H1 (cell line): ENCODE measurements around the gene FH. TPM values are rescaled to one million over a fixed set of nuclear protein-coding genes. Genes with fewer than 3 reads are reported as not detected.
A peak's percentile ranks its signal among the peaks of the same experiment; 100 is the strongest.

Experiments used
- CTCF ChIA-PET: fragments of 300-600 bp; sonication (Branson Sonifier 250); formaldehyde crosslinking; loops from one replicate; lab custom pipeline; 2021; ENCODE audit not compliant: partially characterized antibody; lab: Charles Lee
- POLR2A ChIA-PET: fragments of 300-600 bp; sonication (Branson Sonifier 250); formaldehyde crosslinking; loops from one replicate; lab custom pipeline; 2021; ENCODE audit warnings: inconsistent platforms; ENCODE audit not compliant: partially characterized antibody; lab: Charles Lee
- DNase-seq, 2 experiments: peaks; one replicate each; pipeline versions ENCODE4 v3.0.0 to v3.0.0-alpha.2; 2010 to 2022; ENCODE audit warnings: low spot score in 2 of 2, low read depth in 1 of 2, mixed read lengths in 1 of 2
- FAIRE-seq: peaks from 2 replicates; lab custom pipeline; 2011; peaks lifted over from hg19 to GRCh38; lab: Jason Lieb, UNC
- H2AFZ ChIP-seq: 2 replicates; pipeline ENCODE4 v1.8.1; 2012; ENCODE audit warnings: low read length, inconsistent platforms
- H2AK5ac ChIP-seq: 2 replicates; pipeline ENCODE4 v1.6.1; 2013; ENCODE audit warnings: low read depth, low read length
- H2BK120ac ChIP-seq: replicated peaks from 2 replicates; pipeline ENCODE3; 2013; ENCODE audit warnings: low read depth, low read length, inconsistent platforms
- H2BK12ac ChIP-seq: 2 replicates; pipeline ENCODE4 v1.6.1; 2013; ENCODE audit warnings: low read depth, low read length
- H2BK15ac ChIP-seq: 2 replicates; pipeline ENCODE4 v1.6.1; 2013; ENCODE audit warnings: low read length
- H2BK20ac ChIP-seq: 2 replicates; pipeline ENCODE4 v1.6.1; 2013; ENCODE audit warnings: low read length
- H2BK5ac ChIP-seq: 2 replicates; pipeline ENCODE4 v1.6.1; 2013; ENCODE audit warnings: low read depth, low read length
- H3K14ac ChIP-seq: 2 replicates; pipeline ENCODE4 v1.6.1; 2013; ENCODE audit warnings: inconsistent platforms; ENCODE audit not compliant: insufficient read length
- H3K18ac ChIP-seq: 2 replicates; pipeline ENCODE4 v1.6.1; 2013; ENCODE audit warnings: low read length; ENCODE audit errors: extremely low read depth
- H3K23ac ChIP-seq: 2 replicates; pipeline ENCODE4 v1.6.1; 2013; ENCODE audit warnings: inconsistent platforms; ENCODE audit not compliant: insufficient read length
- H3K23me2 ChIP-seq: 2 replicates; pipeline ENCODE4 v1.6.1; 2013; ENCODE audit warnings: low read depth, low read length
- H3K27ac ChIP-seq: 2 replicates; pipeline ENCODE4 v1.6.1; 2011; ENCODE audit warnings: low read depth, low read length, inconsistent platforms
- H3K27me3 ChIP-seq, 4 experiments: replicated peaks in 1 of 4; 1 replicate in 1 of 4; 2 replicates in 3 of 4; pipeline versions ENCODE4 v1.6.1 to v1.8.1; 2011 to 2013; ENCODE audit warnings: low read length in 3 of 4, mild to moderate bottlenecking in 3 of 4, inconsistent platforms in 2 of 4, mixed read lengths in 2 of 4, moderate library complexity in 1 of 4; ENCODE audit not compliant: control insufficient read depth in 3 of 4, insufficient read depth in 3 of 4; ENCODE audit errors: extremely low read depth in 1 of 4
- H3K36me3 ChIP-seq, 4 experiments: 2 replicates each; pipeline versions ENCODE4 v1.6.1 to v1.8.1; 2011 to 2013; ENCODE audit warnings: mild to moderate bottlenecking in 4 of 4, low read length in 3 of 4, moderate library complexity in 2 of 4, control low read depth in 1 of 4, inconsistent platforms in 1 of 4; ENCODE audit not compliant: insufficient read depth in 4 of 4, control insufficient read depth in 2 of 4
- H3K4ac ChIP-seq: replicated peaks from 2 replicates; pipeline ENCODE3; 2013; ENCODE audit warnings: low read length, low read depth, mixed read lengths, inconsistent platforms; ENCODE audit not compliant: insufficient read length
- H3K4me1 ChIP-seq, 4 experiments: replicated peaks in 1 of 4; 1 replicate in 1 of 4; 2 replicates in 3 of 4; pipeline versions ENCODE4 v1.6.1 to v1.8.1; 2011 to 2013; ENCODE audit warnings: low read length in 3 of 4, inconsistent platforms in 2 of 4, mixed read lengths in 1 of 4; ENCODE audit not compliant: insufficient read depth in 4 of 4, control insufficient read depth in 3 of 4
- H3K4me2 ChIP-seq, 2 experiments: 2 replicates each; pipeline versions ENCODE4 v1.6.1 to v1.8.1; 2011 to 2013; ENCODE audit warnings: low read depth in 2 of 2, low read length in 2 of 2, control low read depth in 1 of 2, inconsistent platforms in 1 of 2, mild to moderate bottlenecking in 1 of 2; ENCODE audit not compliant: insufficient read depth in 1 of 2
- H3K4me3 ChIP-seq, 4 experiments: fragments of 200-600, 300-600 bp in 1 of 4; sonication (generic), shearing (Covaris generic), sonication (Bioruptor Twin) in 1 of 4; 2 replicates each; pipeline versions ENCODE4 v1.5.1 to v1.8.1; 2011 to 2016; ENCODE audit warnings: low read length in 4 of 4, low read depth in 3 of 4, control low read depth in 2 of 4, inconsistent platforms in 2 of 4, mild to moderate bottlenecking in 2 of 4, mixed read lengths in 1 of 4, moderate library complexity in 1 of 4; ENCODE audit not compliant: insufficient read depth in 2 of 4; ENCODE audit errors: extremely low read depth in 1 of 4
- H3K56ac ChIP-seq: replicated peaks from 2 replicates; pipeline ENCODE3; 2013; ENCODE audit warnings: low read depth, mild to moderate bottlenecking, mixed read lengths, low read length, inconsistent platforms; ENCODE audit not compliant: insufficient read length
- H3K79me1 ChIP-seq: 2 replicates; pipeline ENCODE4 v1.6.1; 2013; ENCODE audit warnings: low read depth, low read length, control low read depth
- H3K79me2 ChIP-seq, 2 experiments: 2 replicates each; pipeline versions ENCODE4 v1.6.1 to v1.8.1; 2012 to 2013; ENCODE audit warnings: low read length in 2 of 2, mild to moderate bottlenecking in 2 of 2, inconsistent platforms in 1 of 2; ENCODE audit not compliant: insufficient read depth in 2 of 2, control insufficient read depth in 1 of 2
- H3K9ac ChIP-seq, 4 experiments: replicated peaks in 1 of 4; 1 replicate in 1 of 4; 2 replicates in 3 of 4; pipeline versions ENCODE4 v1.6.1 to v1.8.1; 2011 to 2013; ENCODE audit warnings: low read depth in 3 of 4, low read length in 3 of 4, control low read depth in 2 of 4, mild to moderate bottlenecking in 2 of 4, moderate library complexity in 2 of 4, inconsistent platforms in 1 of 4; ENCODE audit errors: extremely low read depth in 1 of 4
- H3K9me3 ChIP-seq, 2 experiments: 2 replicates each; pipeline versions ENCODE4 v1.6.1 to v1.8.1; 2012 to 2013; ENCODE audit warnings: mild to moderate bottlenecking in 2 of 2, moderate library complexity in 2 of 2, control low read depth in 1 of 2, inconsistent platforms in 1 of 2, low read depth in 1 of 2, low read length in 1 of 2, mixed read lengths in 1 of 2; ENCODE audit not compliant: insufficient read depth in 2 of 2
- H4K20me1 ChIP-seq, 2 experiments: replicated peaks in 1 of 2; 2 replicates each; pipeline versions ENCODE3 to v1.8.1; 2011 to 2013; ENCODE audit warnings: inconsistent platforms in 2 of 2, low read length in 2 of 2, mild to moderate bottlenecking in 1 of 2; ENCODE audit not compliant: insufficient read depth in 2 of 2, control insufficient read depth in 1 of 2
- H4K5ac ChIP-seq: 2 replicates; pipeline ENCODE4 v1.6.1; 2013; ENCODE audit warnings: low read length, low read depth, mixed read lengths, inconsistent platforms; ENCODE audit not compliant: insufficient read length
- H4K8ac ChIP-seq: 2 replicates; pipeline ENCODE4 v1.8.0; 2013; ENCODE audit warnings: mild to moderate bottlenecking, moderate library complexity, low read length, inconsistent platforms; ENCODE audit not compliant: insufficient read depth; ENCODE audit errors: extremely low read depth
- H4K91ac ChIP-seq: replicated peaks from 2 replicates; pipeline ENCODE3; 2013; ENCODE audit warnings: low read length, mixed read lengths, inconsistent platforms; ENCODE audit not compliant: insufficient read length
- BRCA1 ChIP-seq: IDR thresholded peaks from 2 replicates; pipeline ENCODE4 v1.6.1; 2012; ENCODE audit warnings: low read depth, low read length, improper control_type of control experiment
- CHD2 ChIP-seq: IDR thresholded peaks from 2 replicates; pipeline ENCODE4 v1.6.1; 2012; ENCODE audit warnings: low read length, improper control_type of control experiment
- KDM4A ChIP-seq: IDR thresholded peaks from one replicate; pipeline ENCODE4 v1.7.1; 2012; ENCODE audit warnings: low read depth, mild to moderate bottlenecking, moderate library complexity, low read length, inconsistent platforms; ENCODE audit not compliant: severe bottlenecking
- KDM5A ChIP-seq: fragments of 200-600 bp; IDR thresholded peaks from 2 replicates; pipeline ENCODE4 v1.7.1; 2012; ENCODE audit warnings: mild to moderate bottlenecking, low read length, inconsistent platforms, mixed read lengths
- NANOG ChIP-seq: IDR thresholded peaks from 2 replicates; pipeline ENCODE4 v1.6.1; 2011; ENCODE audit warnings: low read length, low read depth, mild to moderate bottlenecking, inconsistent platforms; ENCODE audit not compliant: insufficient read depth, poor library complexity, severe bottlenecking
- NRF1 ChIP-seq: IDR thresholded peaks from 2 replicates; pipeline ENCODE4 v1.6.1; 2011; ENCODE audit warnings: mild to moderate bottlenecking, low read depth, low read length, improper control_type of control experiment
- PHF8 ChIP-seq: fragments of 200-600 bp; sonication (generic); conservative IDR thresholded peaks from 2 replicates; pipeline ENCODE4 v1.7.1; 2012; ENCODE audit warnings: low read depth, mild to moderate bottlenecking, inconsistent platforms, low read length, moderate library complexity
- POLR2AphosphoS5 ChIP-seq: IDR thresholded peaks from 2 replicates; pipeline ENCODE4 v1.6.1; 2011; ENCODE audit warnings: low read depth, low read length
- RNF2 ChIP-seq: fragments of 200-900, 300-1000 bp; sonication (generic); IDR thresholded peaks from 2 replicates; pipeline ENCODE4 v1.7.1; 2016; ENCODE audit warnings: borderline replicate concordance, low read depth, mild to moderate bottlenecking, antibody characterized with exemption, low read length; ENCODE audit not compliant: poor library complexity, severe bottlenecking; ENCODE audit errors: missing control alignments
- RXRA ChIP-seq: IDR thresholded peaks from 2 replicates; pipeline ENCODE4 v1.6.1; 2011; ENCODE audit warnings: low read depth, mild to moderate bottlenecking, low read length, moderate library complexity; ENCODE audit not compliant: insufficient read depth
- TCF12 ChIP-seq: IDR thresholded peaks from 2 replicates; pipeline ENCODE4 v1.6.1; 2011; ENCODE audit warnings: low read depth, mild to moderate bottlenecking, low read length
- WGBS, 2 experiments: shearing (Covaris generic) in 1 of 2; methylation state at CpG; one replicate each; pipeline versions ENCODE4 v1.1.6 to v1.1.7; 2013 to 2015; ENCODE audit warnings: low lambda C conversion rate in 2 of 2, mixed read lengths in 2 of 2, inconsistent platforms in 1 of 2, low coverage in 1 of 2, missing lambda C conversion rate in 1 of 2; ENCODE audit not compliant: insufficient replicate concordance in 2 of 2, insufficient coverage in 1 of 2, insufficient read length in 1 of 2; ENCODE audit errors: extremely low coverage in 1 of 2, missing lambda C conversion rate in 1 of 2; 5-methylcytosine and 5-hydroxymethylcytosine counted together
- polyA plus RNA-seq, 7 experiments: library from polyadenylated mRNA; depleted of rRNA in 3 of 7; stranded (reverse) in 5 of 7; unstranded in 2 of 7; fragments of >200 nt in 5 of 7; fragments of 200-250 nt in 2 of 7; gene quantifications; 1 replicate in 5 of 7; 2 replicates in 1 of 7; 4 replicates in 1 of 7; pipeline versions ENCODE4 v1.2.1 to v1.2.3, GENCODE V29; 2011 to 2013; ENCODE audit warnings: missing spikeins in 2 of 7, mixed read lengths in 2 of 7
- total RNA-seq: library from RNA; stranded (reverse); fragmentation: NEBNext Ultra II Directional; extraction: Animal tissue kit (Norgen Biotek cat#: 25700); gene quantifications from 2 replicates; pipeline ENCODE4 v1.2.1, GENCODE V29; 2021

The FH gene
- total and polyA plus RNA-seq, 2 of the 8 experiments (the other 6 are each of a cell fraction or from before 2014, with no cell fraction given): 45.0 to 81.9 TPM

DNA sequence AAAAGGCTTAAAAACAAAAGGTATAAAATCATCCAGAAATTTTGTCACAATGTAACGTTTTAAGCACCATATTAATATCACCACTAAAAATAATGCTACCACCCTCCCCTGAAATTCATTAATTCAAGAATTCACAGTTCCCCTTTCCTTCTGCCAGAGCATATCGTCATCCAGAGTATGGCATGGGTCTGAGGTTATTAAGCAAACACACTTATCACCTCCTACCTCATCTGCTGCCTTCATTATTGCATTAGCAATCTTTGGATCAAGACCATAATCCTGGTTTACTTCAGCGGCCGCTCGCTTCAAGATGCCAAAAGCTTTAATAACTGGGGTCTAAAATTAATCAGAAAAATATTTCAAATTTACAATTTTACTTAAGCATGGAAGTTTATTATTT is 6.2 kb downstream of the FH start:
- Histone ChIP-seq H3K4me3 (no peak overlapping the region), H4K20me1 (peaks cover 0 to 3% of the 10 kb centered on the region in 2 experiments), H3K18ac (no peak overlapping the region), H3K4me2 (no peak overlapping the region), H4K91ac (no peak overlapping the region), H3K36me3 (peaks cover 2 to 47% (median 14%) of the 10 kb centered on the region in 4 experiments; a peak in 7 of 8 replicates), H2AFZ (no peak overlapping the region), H3K27me3 (no peaks in the 10 kb centered on the region), H4K8ac (no peak overlapping the region), H3K56ac (no peak overlapping the region), H3K23ac (no peak overlapping the region), H2AK5ac (no peak overlapping the region), H2BK120ac (no peak overlapping the region), H2BK20ac (no peak overlapping the region), H3K14ac (no peak overlapping the region), H2BK5ac (no peak overlapping the region), H2BK12ac (no peak overlapping the region), H3K4ac (peak overlapping the region; percentile 4), H2BK15ac (no peak overlapping the region), H3K4me1 (no peaks in the 10 kb centered on the region; a peak in 1 of 7 replicates), H3K23me2 (no peaks in the 10 kb centered on the region), H3K27ac (no peak overlapping the region), H4K5ac (no peak overlapping the region), H3K9me3 (no peaks in the 10 kb centered on the region), H3K9ac (no peak overlapping the region), H3K79me2 (peaks cover 0 to 35% of the 10 kb centered on the region in 2 experiments; a peak in 3 of 4 replicates), H3K79me1 (peaks cover 2% of the 10 kb centered on the region; the same call in 1 of the 2 replicates)
- DNase-seq (no peak), FAIRE-seq (no peak)
- ChIA-PET CTCF (no interaction called here), POLR2A (no interaction called here)
- 87% methylated on average over 5 of the region's 5 CpGs; no CpG with 5 or more reads in 1 of the 2 experiments for WGBS, 2 experiments
- no peak for TF ChIP-seq BRCA1
- TF ChIP-seq RNF2: no peak
- TF ChIP-seq NANOG: no peak
- TF ChIP-seq TCF12: no peak
- TF ChIP-seq NRF1: no peak
- no peak for TF ChIP-seq KDM4A
- no peak for TF ChIP-seq RXRA
- TF ChIP-seq KDM5A: no peak
- no peak for TF ChIP-seq CHD2
- TF ChIP-seq PHF8: no peak
- TF ChIP-seq POLR2AphosphoS5: no peak
